ENCODE results near the gene MIDN.

Gene MIDN

GRCh38 chr19:1229056-1229923 lies 19.1 kb upstream of the MIDN start:
- no peak overlapping the region for H3K27ac ChIP-seq (ENCODE audit: low read depth, low read length)
- TF ChIP-seq CTCF (IDR thresholded peaks at IDR 0.05; ENCODE audit: low read depth, low read length, poor library complexity, severe bottlenecking), result no peak
- TF ChIP-seq EZH2phosphoT487 (IDR thresholded peaks at IDR 0.05; ENCODE audit: borderline replicate concordance, low read length), result no peak
- no peaks in the 10 kb centered on the region for H3K9me2 ChIP-seq (replicated peaks; ENCODE audit: control insufficient read depth, low read length)
- H3K4me3 ChIP-seq (ENCODE audit: low read length), result no peak overlapping the region
- H3K79me2 ChIP-seq (ENCODE audit: control insufficient read depth, low read length), result no peaks in the 10 kb centered on the region
- no peak overlapping the region for H3K4me2 ChIP-seq (ENCODE audit: low read length)
- no peaks in the 10 kb centered on the region for H3K4me1 ChIP-seq (ENCODE audit: control insufficient read depth, low read length)
- H3F3A ChIP-seq (ENCODE audit: control insufficient read depth, insufficient read depth), result 0 out of 2 replicates have a peak, but pooled peaks cover 6% of the 10 kb centered on the region
- no peaks in the 10 kb centered on the region; the same call in 1 of the 2 replicates for H4K20me1 ChIP-seq (ENCODE audit: control insufficient read depth, insufficient read depth, low read depth, low read length)
- peaks cover 24% of the 10 kb centered on the region for H3K36me3 ChIP-seq (ENCODE audit: control insufficient read depth, low read length)
- H3K9me3 ChIP-seq (ENCODE audit: control insufficient read depth, insufficient read depth, low read length), result no peaks in the 10 kb centered on the region
- no peaks in the 10 kb centered on the region for H3K27me3 ChIP-seq (ENCODE audit: control insufficient read depth, low read length)

GRCh38 chr19:1229924-1230782 lies 18.2 kb upstream of the MIDN start:
- Histone ChIP-seq H3K4me2 (ENCODE audit: low read length) (no peak overlapping the region), H3K79me2 (ENCODE audit: control insufficient read depth, low read length) (no peaks in the 10 kb centered on the region), H3K36me3 (ENCODE audit: control insufficient read depth, low read length) (peaks cover 20% of the 10 kb centered on the region), H3K27me3 (ENCODE audit: control insufficient read depth, low read length) (no peaks in the 10 kb centered on the region), H4K20me1 (ENCODE audit: control insufficient read depth, insufficient read depth, low read depth, low read length) (no peaks in the 10 kb centered on the region; the same call in 1 of the 2 replicates), H3K4me1 (ENCODE audit: control insufficient read depth, low read length) (no peaks in the 10 kb centered on the region), H3F3A (ENCODE audit: control insufficient read depth, insufficient read depth) (0 out of 2 replicates have a peak, but pooled peaks cover 6% of the 10 kb centered on the region), H3K9me3 (ENCODE audit: control insufficient read depth, insufficient read depth, low read length) (no peaks in the 10 kb centered on the region), H3K27ac (ENCODE audit: low read depth, low read length) (no peak overlapping the region), H3K4me3 (ENCODE audit: low read length) (no peak overlapping the region), H3K9me2 (replicated peaks; ENCODE audit: control insufficient read depth, low read length) (no peaks in the 10 kb centered on the region)
- TF ChIP-seq CTCF (IDR thresholded peaks at IDR 0.05; ENCODE audit: low read depth, low read length, poor library complexity, severe bottlenecking), result no peak
- no peak for TF ChIP-seq EZH2phosphoT487 (IDR thresholded peaks at IDR 0.05; ENCODE audit: borderline replicate concordance, low read length)

- Histone ChIP-seq H3K4me3 (ENCODE audit: low read length) (no peak overlapping the region), H3K36me3 (ENCODE audit: control insufficient read depth, low read length) (peaks cover 16% of the 10 kb centered on the region), H3K4me1 (ENCODE audit: control insufficient read depth, low read length) (no peaks in the 10 kb centered on the region), H3F3A (ENCODE audit: control insufficient read depth, insufficient read depth) (0 out of 2 replicates have a peak, but pooled peaks cover 6% of the 10 kb centered on the region), H3K27me3 (ENCODE audit: control insufficient read depth, low read length) (peaks cover 4% of the 10 kb centered on the region), H4K20me1 (ENCODE audit: control insufficient read depth, insufficient read depth, low read depth, low read length) (no peaks in the 10 kb centered on the region; the same call in 1 of the 2 replicates), H3K4me2 (ENCODE audit: low read length) (no peak overlapping the region), H3K9me3 (ENCODE audit: control insufficient read depth, insufficient read depth, low read length) (no peaks in the 10 kb centered on the region), H3K79me2 (ENCODE audit: control insufficient read depth, low read length) (no peaks in the 10 kb centered on the region), H3K9me2 (replicated peaks; ENCODE audit: control insufficient read depth, low read length) (no peaks in the 10 kb centered on the region), H3K27ac (ENCODE audit: low read depth, low read length) (no peak overlapping the region)
- TF ChIP-seq EZH2phosphoT487 (IDR thresholded peaks at IDR 0.05; ENCODE audit: borderline replicate concordance, low read length) (no peak), CTCF (IDR thresholded peaks at IDR 0.05; ENCODE audit: low read depth, low read length, poor library complexity, severe bottlenecking) (peak; percentile 16)
Measured at GRCh38 chr19:1230783-1231489, 17.4 kb upstream of the MIDN start.
